ENCODE results near the gene FCMR. TPM values are rescaled to one million over a fixed set of nuclear protein-coding genes. Genes with fewer than 3 reads are reported as not detected.
"Not testable (repeated sequence)": the region's sequence is repeated elsewhere in the genome, so short reads cannot be mapped to it uniquely, and the experiment has no call there.

The FCMR gene
- total RNA-seq, 1 experiment from 2014 or later, result not detected

DNA sequence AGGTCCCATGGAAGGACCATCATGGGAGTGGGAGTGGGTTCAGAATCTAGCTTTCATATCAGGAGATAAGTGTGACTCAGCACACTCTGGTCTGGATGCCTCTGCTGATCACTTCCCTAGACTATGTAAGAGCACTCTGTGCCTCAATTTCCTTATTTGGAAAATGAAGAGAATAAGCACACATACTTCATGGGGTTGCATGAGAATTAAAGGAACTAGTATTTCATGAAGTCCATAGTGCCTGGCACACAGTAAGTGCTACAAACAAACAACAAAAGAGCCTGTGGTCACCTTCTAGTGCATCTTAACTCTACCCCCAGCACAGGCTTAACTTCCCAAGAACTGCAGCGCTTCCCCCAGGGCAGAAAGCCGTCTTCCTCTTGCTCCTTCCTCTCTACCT, 65.9 kb downstream of the FCMR start:
- DNase-seq (ENCODE audit: low spot score), result no peak
- in situ Hi-C loops (cut with HindIII; ENCODE audit: low sequenced_read_pairs), result no loop called here

DNA sequence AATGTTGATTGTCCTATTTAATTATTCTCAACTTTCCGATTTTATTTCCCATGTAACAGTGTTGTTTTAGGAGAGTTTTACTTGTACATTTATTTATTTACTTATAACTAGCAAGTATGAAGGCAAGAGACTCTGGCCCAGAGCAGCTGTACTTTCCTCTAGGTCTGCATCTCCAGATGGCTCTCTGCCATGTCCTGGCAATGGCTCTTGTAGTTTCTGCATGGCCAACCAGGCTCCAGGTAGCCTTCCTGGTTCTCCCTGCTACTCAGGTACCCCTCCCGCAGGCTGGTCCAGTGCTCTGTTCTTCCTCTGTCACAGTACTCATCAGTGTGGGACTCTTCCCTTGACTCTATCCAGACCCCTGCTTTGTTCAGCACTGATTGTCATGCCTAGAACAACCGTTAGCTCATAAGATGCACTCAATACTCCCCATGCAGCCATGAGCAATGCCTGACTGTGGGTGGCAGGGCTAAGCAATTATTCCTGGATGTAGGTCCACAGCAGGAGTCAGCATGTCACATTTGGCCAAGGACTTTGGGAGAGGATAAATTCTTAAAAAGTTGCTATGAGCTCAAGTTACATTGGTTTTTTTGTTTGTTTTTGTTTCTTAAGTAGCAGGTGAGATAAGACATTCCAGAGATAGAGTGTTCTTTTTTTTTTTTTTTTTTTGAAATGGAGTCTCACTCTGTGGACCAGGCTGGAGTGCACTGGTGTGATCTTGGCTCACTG, 67.2 kb downstream of the FCMR start:
- in situ Hi-C loops (cut with HindIII; ENCODE audit: low sequenced_read_pairs), result no loop called here
- peak; percentile 37 for DNase-seq (ENCODE audit: low spot score)

DNA sequence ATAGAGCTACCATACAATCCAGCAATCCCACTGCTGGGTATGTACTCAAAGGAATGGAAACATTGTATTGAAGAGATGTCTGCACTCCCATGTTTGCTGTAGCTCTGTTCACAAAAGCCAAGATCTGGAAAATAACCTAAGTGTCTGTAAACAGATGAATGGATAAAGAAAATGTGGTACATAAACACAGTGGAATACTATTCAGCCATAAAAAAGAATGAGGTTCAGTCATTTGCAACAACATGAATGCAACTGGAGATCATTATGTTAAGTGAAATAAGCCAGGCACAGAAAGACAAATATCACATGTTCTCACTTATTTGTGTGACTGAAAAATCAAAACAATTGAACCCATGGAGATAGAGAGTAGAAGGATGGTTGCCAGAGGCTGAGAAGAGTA, 68.0 kb downstream of the FCMR start:
- in situ Hi-C loops (cut with HindIII; ENCODE audit: low sequenced_read_pairs); DNase-seq (ENCODE audit: low spot score): not testable (repeated sequence)

Other genes starting within 250 kb of the FCMR start
- 25.7 and 32.7 TPM in 2 replicates for gene MAPKAPK2, start 237.0 kb downstream of the FCMR start, total RNA-seq (2014; rRNA removed; shearing (Covaris generic))
- gene IL19, start 151.2 kb downstream of the FCMR start, total RNA-seq (2014; rRNA removed; shearing (Covaris generic)), result not detected in 2 replicates
- not detected in 2 replicates for gene IL10, start 149.4 kb downstream of the FCMR start, total RNA-seq (2014; rRNA removed; shearing (Covaris generic))
- not detected in 2 replicates for gene IL20, start 56.3 kb downstream of the FCMR start, total RNA-seq (2014; rRNA removed; shearing (Covaris generic))
- not detected in 2 replicates for gene IL24, start 24.5 kb downstream of the FCMR start, total RNA-seq (2014; rRNA removed; shearing (Covaris generic))
- not detected in 2 replicates for gene PIGR, start 24.5 kb upstream of the FCMR start, total RNA-seq (2014; rRNA removed; shearing (Covaris generic))
- gene FCAMR, start 48.5 kb upstream of the FCMR start, total RNA-seq (2014; rRNA removed; shearing (Covaris generic)), result not detected in 2 replicates
- not detected in 2 replicates for gene C1orf116, start 110.8 kb upstream of the FCMR start, total RNA-seq (2014; rRNA removed; shearing (Covaris generic))
- gene YOD1, start 129.3 kb upstream of the FCMR start, total RNA-seq (2014; rRNA removed; shearing (Covaris generic)), result 9.6 and 14.9 TPM in 2 replicates
- gene PFKFB2, start 131.3 kb upstream of the FCMR start, total RNA-seq (2014; rRNA removed; shearing (Covaris generic)), result 18.8 and 25.6 TPM in 2 replicates
- not detected in 2 replicates for gene C4BPB, start 166.9 kb upstream of the FCMR start, total RNA-seq (2014; rRNA removed; shearing (Covaris generic))
- not detected in 2 replicates for gene C4BPA, start 182.3 kb upstream of the FCMR start, total RNA-seq (2014; rRNA removed; shearing (Covaris generic))